HCT116 (cell line): ENCODE data around the gene TENM3. TPM values are rescaled to one million over a fixed set of nuclear protein-coding genes. Genes with fewer than 3 reads are reported as not detected.

Source experiments
- ATAC-seq: fragments of 200-7000 bp; cut with Tn5 transposase; 2 replicates; pipeline ENCODE4 v1.9.1; 2020; ENCODE audit warnings: mild to moderate bottlenecking, moderate library complexity
- BruUV-seq: library from RNA; stranded (reverse); fragments of 400-500 nt; replicated peaks from 2 replicates; lab custom pipeline; 2021; lab: Mats Ljungman, UMichigan
- CTCF ChIA-PET: fragments of 300-600 bp; sonication (Branson Sonifier 250); formaldehyde crosslinking; loops from one replicate; lab custom pipeline; 2021; ENCODE audit warnings: antibody characterized with exemption; lab: Charles Lee
- POLR2A ChIA-PET: fragments of 300-600, 350-600 bp; sonication (Branson Sonifier 250); formaldehyde crosslinking; loops from one replicate; lab custom pipeline; 2021; ENCODE audit warnings: antibody characterized with exemption; lab: Charles Lee
- RAD21 ChIA-PET, 2 experiments: fragments of 300-600 bp; sonication (Branson Sonifier 250); formaldehyde crosslinking; loops; one replicate each; lab custom pipeline; 2023; ENCODE audit warnings: low total read pairs in 2 of 2; ENCODE audit not compliant: uncharacterized antibody in 2 of 2, unreplicated experiment in 2 of 2, low non-redundant PET in 1 of 2; lab: Charles Lee
- DNase-seq: peaks from one replicate; pipeline ENCODE4 v3.0.0-alpha.2; 2010; ENCODE audit warnings: low read depth, low spot score
- H2AFZ ChIP-seq: fragments of 200-600 bp; shearing (Covaris generic), sonication (generic); 2 replicates; pipeline ENCODE4 v1.6.1; 2017; ENCODE audit warnings: low read depth, mixed run types, mixed read lengths, antibody characterized with exemption, low read length; ENCODE audit not compliant: poor library complexity, severe bottlenecking
- H3K27ac ChIP-seq: 2 replicates; pipeline ENCODE4 v1.5.1; 2012; ENCODE audit warnings: low read depth, low read length
- H3K27me3 ChIP-seq: fragments of 200-600 bp; sonication (generic); 2 replicates; pipeline ENCODE4 v1.6.1; 2016; ENCODE audit warnings: mixed run types, low read length, mixed read lengths; ENCODE audit not compliant: insufficient read depth
- H3K36me3 ChIP-seq, 2 experiments: fragments of 200-500 bp in 1 of 2; fragments of 200-600 bp in 1 of 2; sonication (Bioruptor generic) in 1 of 2; sonication (generic) in 1 of 2; 2 replicates each; pipeline versions ENCODE4 v1.5.1 to v1.6.1; 2014 to 2016; ENCODE audit warnings: low read length in 2 of 2, inconsistent platforms in 1 of 2, mixed read lengths in 1 of 2, mixed run types in 1 of 2; ENCODE audit not compliant: insufficient read depth in 2 of 2, control insufficient read depth in 1 of 2
- H3K4me1 ChIP-seq, 2 experiments: fragments of 200-600 bp in 1 of 2; sonication (generic) in 1 of 2; 2 replicates each; pipeline versions ENCODE4 v1.5.1 to v1.6.1; 2012 to 2017; ENCODE audit warnings: low read length in 2 of 2, inconsistent platforms in 1 of 2, mild to moderate bottlenecking in 1 of 2, mixed read lengths in 1 of 2, mixed run types in 1 of 2, moderate library complexity in 1 of 2; ENCODE audit not compliant: insufficient read depth in 2 of 2, control insufficient read depth in 1 of 2
- H3K4me2 ChIP-seq: fragments of 200-600 bp; sonication (generic); 2 replicates; pipeline ENCODE4 v1.6.1; 2017; ENCODE audit warnings: mixed run types, low read length, mixed read lengths
- H3K4me3 ChIP-seq, 2 experiments: fragments of 200-600 bp in 1 of 2; sonication (generic) in 1 of 2; replicated peaks in 1 of 2; 2 replicates each; pipeline ENCODE4 v1.5.1; 2011 to 2016; ENCODE audit warnings: low read length in 2 of 2, control low read depth in 1 of 2, low read depth in 1 of 2, mild to moderate bottlenecking in 1 of 2, mixed read lengths in 1 of 2, mixed run types in 1 of 2
- H3K79me2 ChIP-seq: fragments of 200-600 bp; sonication (generic); 2 replicates; pipeline ENCODE4 v1.6.1; 2017; ENCODE audit warnings: mild to moderate bottlenecking, mixed run types, low read length, moderate library complexity, mixed read lengths; ENCODE audit not compliant: insufficient read depth
- H3K9ac ChIP-seq: fragments of 200-600 bp; sonication (generic); 2 replicates; pipeline ENCODE4 v1.6.1; 2016; ENCODE audit warnings: low read length, mixed read lengths
- H3K9me2 ChIP-seq: fragments of 200-600 bp; sonication (generic), shearing (Covaris generic); 2 replicates; pipeline ENCODE4 v1.6.1; 2017; ENCODE audit warnings: mixed run types, mild to moderate bottlenecking, moderate library complexity; ENCODE audit not compliant: insufficient read depth
- H3K9me3 ChIP-seq, 2 experiments: fragments of 200-500 bp in 1 of 2; fragments of 200-600 bp in 1 of 2; sonication (Bioruptor generic) in 1 of 2; sonication (generic) in 1 of 2; 2 replicates each; pipeline ENCODE4 v1.6.1; 2014 to 2017; ENCODE audit warnings: low read length in 2 of 2, mixed read lengths in 2 of 2, inconsistent platforms in 1 of 2, low read depth in 1 of 2, mild to moderate bottlenecking in 1 of 2, mixed run types in 1 of 2, moderate library complexity in 1 of 2; ENCODE audit not compliant: control insufficient read depth in 1 of 2, insufficient read depth in 1 of 2
- H4K20me1 ChIP-seq: fragments of 200-600 bp; sonication (generic), shearing (Covaris generic); 2 replicates; pipeline ENCODE4 v1.6.1; 2017; ENCODE audit warnings: mixed run types, mild to moderate bottlenecking, moderate library complexity; ENCODE audit not compliant: insufficient read depth
- CBX3 ChIP-seq: IDR thresholded peaks from 2 replicates; pipeline ENCODE4 v1.6.1; 2012; ENCODE audit warnings: low read depth
- CEBPB ChIP-seq: IDR thresholded peaks from 2 replicates; pipeline ENCODE4 v1.6.1; 2012; ENCODE audit warnings: low read depth
- EGR1 ChIP-seq: IDR thresholded peaks from 2 replicates; pipeline ENCODE4 v1.6.1; 2012; ENCODE audit warnings: low read depth
- ELF1 ChIP-seq: IDR thresholded peaks from 2 replicates; pipeline ENCODE4 v1.6.1; 2012; ENCODE audit warnings: low read depth, borderline replicate concordance
- EZH2 ChIP-seq: fragments of 200-600 bp; sonication (generic); IDR thresholded peaks from 2 replicates; pipeline ENCODE4 v1.6.1; 2017; ENCODE audit warnings: antibody characterized with exemption, mixed run types
- EZH2phosphoT487 ChIP-seq: fragments of 200-600 bp; IDR thresholded peaks from 2 replicates; pipeline ENCODE4 v1.6.1; 2018; ENCODE audit warnings: antibody characterized with exemption, borderline replicate concordance
- FOSL1 ChIP-seq: IDR thresholded peaks from 2 replicates; pipeline ENCODE4 v1.6.1; 2012; ENCODE audit warnings: low read depth
- JUND ChIP-seq: IDR thresholded peaks from 2 replicates; pipeline ENCODE4 v1.6.1; 2012
- MAX ChIP-seq: IDR thresholded peaks from 2 replicates; pipeline ENCODE4 v1.6.1; 2012
- POLR2A ChIP-seq: IDR thresholded peaks from 2 replicates; pipeline ENCODE4 v1.7.0; 2011; ENCODE audit warnings: borderline replicate concordance; ENCODE audit not compliant: insufficient read depth, insufficient read length; ENCODE audit errors: extremely low read depth
- POLR2AphosphoS5 ChIP-seq: IDR thresholded peaks from 2 replicates; pipeline ENCODE4 v1.6.1; 2011; ENCODE audit warnings: mild to moderate bottlenecking, low read depth, low read length, moderate library complexity
- REST ChIP-seq: IDR thresholded peaks from 2 replicates; pipeline ENCODE4 v1.6.1; 2012; ENCODE audit warnings: low read depth
- SIN3A ChIP-seq: IDR thresholded peaks from 2 replicates; pipeline ENCODE4 v1.6.1; 2012; ENCODE audit warnings: low read depth
- SP1 ChIP-seq: IDR thresholded peaks from 2 replicates; pipeline ENCODE4 v1.6.1; 2012; ENCODE audit warnings: low read depth
- SRF ChIP-seq: IDR thresholded peaks from 2 replicates; pipeline ENCODE4 v1.6.1; 2012; ENCODE audit warnings: low read depth
- TCF7L2 ChIP-seq: IDR thresholded peaks from 2 replicates; pipeline ENCODE4 v1.7.0; 2011; ENCODE audit warnings: borderline replicate concordance, inconsistent platforms; ENCODE audit not compliant: insufficient read depth, insufficient read length; ENCODE audit errors: extremely low read depth
- YY1 ChIP-seq: IDR thresholded peaks from 2 replicates; pipeline ENCODE4 v1.6.1; 2011; ENCODE audit warnings: low read length, low read depth, moderate library complexity, mild to moderate bottlenecking; ENCODE audit not compliant: insufficient replicate concordance; ENCODE audit errors: extremely low read depth
- intact Hi-C: fragments of 100-400 bp; cut with micrococcal nuclease; formaldehyde crosslinking; loops from 2 replicates; pipeline ENCODE4 v1.10.0; 2022
- total RNA-seq: library from RNA; stranded (reverse); gene quantifications from one replicate; pipeline ENCODE4 v1.2.1, GENCODE V29; 2021; ENCODE audit not compliant: unreplicated experiment
- TF ChIP-seq, protein P1 (sequence below): IDR thresholded peaks from 2 replicates; pipeline ENCODE4 v1.6.1; 2012

TENM3 gene
- total RNA-seq, 1 experiment from 2014 or later, result 0.54 TPM

GRCh38 chr4:182724414-182724813, 481.2 kb downstream of the TENM3 start:
- Histone ChIP-seq H3K4me2 (no peak overlapping the region), H3K9ac (no peak overlapping the region), H3K9me3 (no peaks in the 10 kb centered on the region), H3K4me3 (no peak overlapping the region), H3K27me3 (peaks cover 17% of the 10 kb centered on the region), H3K27ac (no peak overlapping the region), H3K4me1 (no peaks in the 10 kb centered on the region), H3K79me2 (no peaks in the 10 kb centered on the region), H3K36me3 (no peaks in the 10 kb centered on the region), H2AFZ (no peak overlapping the region), H4K20me1 (no peaks in the 10 kb centered on the region), H3K9me2 (no peaks in the 10 kb centered on the region)
- ATAC-seq (no peak), DNase-seq (no peak)
- BruUV-seq, result no TSS peak
- intact Hi-C loops, result no loop called here
- CTCF ChIA-PET, result no interaction called here
- TF ChIP-seq, protein P1, sequence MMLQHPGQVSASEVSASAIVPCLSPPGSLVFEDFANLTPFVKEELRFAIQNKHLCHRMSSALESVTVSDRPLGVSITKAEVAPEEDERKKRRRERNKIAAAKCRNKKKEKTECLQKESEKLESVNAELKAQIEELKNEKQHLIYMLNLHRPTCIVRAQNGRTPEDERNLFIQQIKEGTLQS, result no peak
- TF ChIP-seq TCF7L2 (no peak), ELF1 (no peak), EZH2phosphoT487 (no peak), POLR2A (no peak), REST (no peak), SP1 (no peak), SRF (no peak), MAX (no peak), EZH2 (no peak), YY1 (no peak), CEBPB (no peak), CBX3 (no peak), POLR2AphosphoS5 (no peak), JUND (no peak), FOSL1 (no peak), EGR1 (no peak), SIN3A (no peak)
- RAD21 ChIA-PET, result no interaction called here
- POLR2A ChIA-PET, result no interaction called here
